ENCODE data around the gene DBT.

Gene DBT

DNA sequence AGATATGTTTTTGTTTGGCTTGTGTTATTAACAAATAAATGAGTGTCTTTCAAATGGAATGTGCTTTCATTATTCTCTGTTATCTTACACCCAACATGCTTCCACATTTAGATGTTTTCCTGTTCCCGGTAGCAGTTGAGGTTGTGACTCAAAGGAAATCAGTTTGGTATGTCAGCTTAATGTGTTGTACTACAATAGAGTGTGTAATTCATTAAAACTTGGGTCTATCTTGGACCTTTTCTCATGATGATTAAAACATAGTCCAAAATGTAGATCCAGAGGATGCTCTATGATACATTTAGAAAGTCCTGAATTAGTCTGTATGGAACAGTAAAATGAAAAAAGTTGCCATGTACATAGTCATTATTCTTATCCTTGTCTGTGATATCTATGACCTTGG, 43.1 kb upstream of the DBT start:
- Histone ChIP-seq H3K14ac (ENCODE audit: low read length in 2 of 2) (no peak overlapping the region), H3K18ac (ENCODE audit: low read depth in 1 of 2, low read length in 2 of 2) (no peak overlapping the region), H3K27ac (ENCODE audit: low read length, poor library complexity, severe bottlenecking) (no peak overlapping the region), H3K4me3 (ENCODE audit: insufficient read depth in 1 of 2, low read depth in 1 of 2, low read length in 2 of 2) (no peak overlapping the region), H3K36me3 (ENCODE audit: control insufficient read depth in 1 of 2, insufficient read depth in 2 of 2, low read depth in 1 of 2, low read length in 2 of 2) (peaks cover 21 to 58% of the 10 kb centered on the region in 2 experiments), H2BK12ac (ENCODE audit: low read length in 2 of 2) (no peak overlapping the region), H3K9ac (ENCODE audit: low read length) (no peak overlapping the region), H3K4ac (ENCODE audit: low read depth in 1 of 2, low read length in 2 of 2) (no peak overlapping the region), H3K4me1 (ENCODE audit: control insufficient read depth, insufficient read depth, low read depth, low read length) (no peaks in the 10 kb centered on the region), H3K9me3 (ENCODE audit: control insufficient read depth, low read length) (no peaks in the 10 kb centered on the region), H4K8ac (ENCODE audit: low read length) (no peak overlapping the region), H3K4me2 (ENCODE audit: low read length, poor library complexity, severe bottlenecking) (no peak overlapping the region), H2AFZ (ENCODE audit: low read depth, low read length) (no peak overlapping the region), H2BK5ac (ENCODE audit: low read depth, low read length, poor library complexity, severe bottlenecking) (no peak overlapping the region), H4K91ac (ENCODE audit: low read length) (no peak overlapping the region), H3K23ac (ENCODE audit: low read length in 2 of 2) (no peak overlapping the region), H2AK5ac (ENCODE audit: low read length, severe bottlenecking) (no peak overlapping the region), H3K79me1 (replicated peaks; ENCODE audit: low read length, poor library complexity, severe bottlenecking) (peaks cover 6% of the 10 kb centered on the region), H2BK15ac (ENCODE audit: low read depth, poor library complexity, severe bottlenecking) (no peak overlapping the region), H3K27me3 (ENCODE audit: control insufficient read depth in 1 of 2, insufficient read depth in 1 of 2, low read length in 2 of 2) (no peaks in the 10 kb centered on the region), H2BK120ac (ENCODE audit: low read depth, low read length) (no peak overlapping the region)
- DNase-seq = no peak
- 67% methylated on average over 1 of the region's 1 CpG for WGBS

DNA sequence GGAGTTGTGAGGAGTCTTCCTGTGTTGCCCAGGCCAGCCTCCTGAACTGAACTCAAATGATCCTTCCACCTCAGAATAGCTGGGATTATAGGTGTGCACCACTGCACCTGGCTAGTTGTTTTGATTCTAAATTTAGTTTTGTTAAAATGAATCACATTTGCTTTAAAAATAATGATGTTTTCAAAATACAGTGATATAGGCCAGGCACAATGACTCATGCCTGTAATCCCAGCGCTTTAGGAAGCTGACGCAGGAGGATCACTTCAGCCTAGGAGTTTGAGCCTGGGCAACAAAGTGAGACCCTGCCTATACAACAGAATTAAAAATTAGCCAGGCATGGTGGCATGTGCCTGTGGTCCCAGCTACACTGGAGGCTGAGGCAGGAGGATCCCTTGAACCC, 40.7 kb upstream of the DBT start:
- Histone ChIP-seq H3K27ac (ENCODE audit: low read length, poor library complexity, severe bottlenecking) (no peak overlapping the region), H2BK5ac (ENCODE audit: low read depth, low read length, poor library complexity, severe bottlenecking) (no peak overlapping the region), H3K27me3 (ENCODE audit: control insufficient read depth in 1 of 2, insufficient read depth in 1 of 2, low read length in 2 of 2) (no peaks in the 10 kb centered on the region), H3K9me3 (ENCODE audit: control insufficient read depth, low read length) (no peaks in the 10 kb centered on the region), H3K4me1 (ENCODE audit: control insufficient read depth, insufficient read depth, low read depth, low read length) (no peaks in the 10 kb centered on the region), H4K91ac (ENCODE audit: low read length) (no peak overlapping the region), H3K14ac (ENCODE audit: low read length in 2 of 2) (no peak overlapping the region), H3K23ac (ENCODE audit: low read length in 2 of 2) (no peak overlapping the region), H2BK120ac (ENCODE audit: low read depth, low read length) (no peak overlapping the region), H3K36me3 (ENCODE audit: control insufficient read depth in 1 of 2, insufficient read depth in 2 of 2, low read depth in 1 of 2, low read length in 2 of 2) (peaks cover 29 to 82% of the 10 kb centered on the region in 2 experiments), H3K4me2 (ENCODE audit: low read length, poor library complexity, severe bottlenecking) (no peak overlapping the region), H3K9ac (ENCODE audit: low read length) (no peak overlapping the region), H3K79me1 (replicated peaks; ENCODE audit: low read length, poor library complexity, severe bottlenecking) (peaks cover 12% of the 10 kb centered on the region), H3K4ac (ENCODE audit: low read depth in 1 of 2, low read length in 2 of 2) (no peak overlapping the region), H2BK15ac (ENCODE audit: low read depth, poor library complexity, severe bottlenecking) (no peak overlapping the region), H2BK12ac (ENCODE audit: low read length in 2 of 2) (no peak overlapping the region), H3K18ac (ENCODE audit: low read depth in 1 of 2, low read length in 2 of 2) (no peak overlapping the region), H2AK5ac (ENCODE audit: low read length, severe bottlenecking) (no peak overlapping the region), H3K4me3 (ENCODE audit: insufficient read depth in 1 of 2, low read depth in 1 of 2, low read length in 2 of 2) (no peak overlapping the region), H2AFZ (ENCODE audit: low read depth, low read length) (no peak overlapping the region), H4K8ac (ENCODE audit: low read length) (no peak overlapping the region)
- WGBS = 94% methylated on average over 2 of the region's 2 CpGs
- no peak for DNase-seq

DNA sequence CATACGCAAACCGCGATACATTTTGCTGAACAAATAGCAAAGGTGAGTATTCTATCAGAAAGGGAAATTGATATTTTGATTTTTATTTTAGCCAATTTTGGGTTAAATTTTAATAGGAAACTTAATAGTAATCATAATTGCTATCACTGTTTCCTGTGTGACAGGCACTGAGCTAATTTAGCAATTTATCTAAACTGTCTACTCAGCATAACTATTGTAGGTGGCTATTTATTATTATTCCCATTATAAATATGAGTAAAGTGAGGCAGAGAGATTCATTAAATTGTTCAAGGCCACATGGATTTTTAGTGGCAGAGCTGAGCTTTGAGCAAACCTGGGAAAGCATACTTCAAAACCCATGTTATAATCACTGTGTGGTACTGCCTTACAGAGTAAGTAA, 37.5 kb upstream of the DBT start:
- Histone ChIP-seq H4K91ac (ENCODE audit: low read length) (no peak overlapping the region), H2AFZ (ENCODE audit: low read depth, low read length) (no peak overlapping the region), H3K9ac (ENCODE audit: low read length) (no peak overlapping the region), H2BK120ac (ENCODE audit: low read depth, low read length) (no peak overlapping the region), H3K4me3 (ENCODE audit: insufficient read depth in 1 of 2, low read depth in 1 of 2, low read length in 2 of 2) (no peak overlapping the region), H3K4ac (ENCODE audit: low read depth in 1 of 2, low read length in 2 of 2) (no peak overlapping the region), H3K27me3 (ENCODE audit: control insufficient read depth in 1 of 2, insufficient read depth in 1 of 2, low read length in 2 of 2) (no peaks in the 10 kb centered on the region), H3K18ac (ENCODE audit: low read depth in 1 of 2, low read length in 2 of 2) (no peak overlapping the region), H3K23ac (ENCODE audit: low read length in 2 of 2) (no peak overlapping the region), H3K4me2 (ENCODE audit: low read length, poor library complexity, severe bottlenecking) (no peak overlapping the region), H3K79me1 (replicated peaks; ENCODE audit: low read length, poor library complexity, severe bottlenecking) (peaks cover 18% of the 10 kb centered on the region), H3K9me3 (ENCODE audit: control insufficient read depth, low read length) (no peaks in the 10 kb centered on the region), H3K27ac (ENCODE audit: low read length, poor library complexity, severe bottlenecking) (no peak overlapping the region), H4K8ac (ENCODE audit: low read length) (no peak overlapping the region), H2BK12ac (ENCODE audit: low read length in 2 of 2) (no peak overlapping the region), H3K4me1 (ENCODE audit: control insufficient read depth, insufficient read depth, low read depth, low read length) (no peaks in the 10 kb centered on the region), H2BK15ac (ENCODE audit: low read depth, poor library complexity, severe bottlenecking) (no peak overlapping the region), H3K36me3 (ENCODE audit: control insufficient read depth in 1 of 2, insufficient read depth in 2 of 2, low read depth in 1 of 2, low read length in 2 of 2) (peaks cover 38 to 96% of the 10 kb centered on the region in 2 experiments), H2AK5ac (ENCODE audit: low read length, severe bottlenecking) (no peak overlapping the region), H2BK5ac (ENCODE audit: low read depth, low read length, poor library complexity, severe bottlenecking) (no peak overlapping the region), H3K14ac (ENCODE audit: low read length in 2 of 2) (no peak overlapping the region)
- DNase-seq = no peak
- 100% methylated on average over 1 of the region's 3 CpGs for WGBS

DNA sequence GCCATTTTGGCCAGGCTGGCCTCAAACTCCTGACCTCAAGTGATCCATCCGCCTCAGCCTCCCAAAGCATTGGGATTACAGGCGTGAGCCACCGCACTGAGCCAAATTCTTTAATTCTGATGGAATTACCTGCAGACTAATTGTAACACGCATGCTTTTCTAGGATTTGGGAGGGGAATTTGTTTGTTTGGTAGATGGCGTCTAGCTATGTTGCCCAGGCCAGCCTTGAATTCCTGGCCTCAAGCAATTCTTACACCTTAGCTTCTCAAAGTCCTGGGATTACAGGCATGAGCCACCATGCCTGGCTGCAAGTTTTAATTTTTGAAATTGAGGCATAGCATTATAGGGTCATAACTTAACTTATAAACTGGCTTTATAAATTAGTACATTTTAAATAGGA, 35.0 kb upstream of the DBT start:
- Histone ChIP-seq H3K23ac (ENCODE audit: low read length in 2 of 2) (no peak overlapping the region), H3K9ac (ENCODE audit: low read length) (no peak overlapping the region), H3K79me1 (replicated peaks; ENCODE audit: low read length, poor library complexity, severe bottlenecking) (peaks cover 15% of the 10 kb centered on the region), H3K27me3 (ENCODE audit: control insufficient read depth in 1 of 2, insufficient read depth in 1 of 2, low read length in 2 of 2) (no peaks in the 10 kb centered on the region), H3K18ac (ENCODE audit: low read depth in 1 of 2, low read length in 2 of 2) (no peak overlapping the region), H3K27ac (ENCODE audit: low read length, poor library complexity, severe bottlenecking) (no peak overlapping the region), H2BK12ac (ENCODE audit: low read length in 2 of 2) (no peak overlapping the region), H2AFZ (ENCODE audit: low read depth, low read length) (no peak overlapping the region), H3K36me3 (ENCODE audit: control insufficient read depth in 1 of 2, insufficient read depth in 2 of 2, low read depth in 1 of 2, low read length in 2 of 2) (peaks cover 32 to 96% of the 10 kb centered on the region in 2 experiments), H4K8ac (ENCODE audit: low read length) (no peak overlapping the region), H3K4me3 (ENCODE audit: insufficient read depth in 1 of 2, low read depth in 1 of 2, low read length in 2 of 2) (no peak overlapping the region), H3K9me3 (ENCODE audit: control insufficient read depth, low read length) (no peaks in the 10 kb centered on the region), H3K14ac (ENCODE audit: low read length in 2 of 2) (no peak overlapping the region), H2AK5ac (ENCODE audit: low read length, severe bottlenecking) (no peak overlapping the region), H2BK120ac (ENCODE audit: low read depth, low read length) (no peak overlapping the region), H3K4me1 (ENCODE audit: control insufficient read depth, insufficient read depth, low read depth, low read length) (no peaks in the 10 kb centered on the region), H2BK5ac (ENCODE audit: low read depth, low read length, poor library complexity, severe bottlenecking) (no peak overlapping the region), H4K91ac (ENCODE audit: low read length) (no peak overlapping the region), H3K4ac (ENCODE audit: low read depth in 1 of 2, low read length in 2 of 2) (no peak overlapping the region), H3K4me2 (ENCODE audit: low read length, poor library complexity, severe bottlenecking) (no peak overlapping the region), H2BK15ac (ENCODE audit: low read depth, poor library complexity, severe bottlenecking) (no peak overlapping the region)
- no peak for DNase-seq
- WGBS = 92% methylated on average over 5 of the region's 5 CpGs
